ENCODE data around the gene SFT2D2. TPM values are rescaled to one million over a fixed set of nuclear protein-coding genes. Genes with fewer than 3 reads are reported as not detected.
"Not testable (repeated sequence)": the region's sequence is repeated elsewhere in the genome, so short reads cannot be mapped to it uniquely, and the experiment has no call there.

Gene SFT2D2
- 42.9 and 52.1 TPM in 2 replicates for total RNA-seq

DNA sequence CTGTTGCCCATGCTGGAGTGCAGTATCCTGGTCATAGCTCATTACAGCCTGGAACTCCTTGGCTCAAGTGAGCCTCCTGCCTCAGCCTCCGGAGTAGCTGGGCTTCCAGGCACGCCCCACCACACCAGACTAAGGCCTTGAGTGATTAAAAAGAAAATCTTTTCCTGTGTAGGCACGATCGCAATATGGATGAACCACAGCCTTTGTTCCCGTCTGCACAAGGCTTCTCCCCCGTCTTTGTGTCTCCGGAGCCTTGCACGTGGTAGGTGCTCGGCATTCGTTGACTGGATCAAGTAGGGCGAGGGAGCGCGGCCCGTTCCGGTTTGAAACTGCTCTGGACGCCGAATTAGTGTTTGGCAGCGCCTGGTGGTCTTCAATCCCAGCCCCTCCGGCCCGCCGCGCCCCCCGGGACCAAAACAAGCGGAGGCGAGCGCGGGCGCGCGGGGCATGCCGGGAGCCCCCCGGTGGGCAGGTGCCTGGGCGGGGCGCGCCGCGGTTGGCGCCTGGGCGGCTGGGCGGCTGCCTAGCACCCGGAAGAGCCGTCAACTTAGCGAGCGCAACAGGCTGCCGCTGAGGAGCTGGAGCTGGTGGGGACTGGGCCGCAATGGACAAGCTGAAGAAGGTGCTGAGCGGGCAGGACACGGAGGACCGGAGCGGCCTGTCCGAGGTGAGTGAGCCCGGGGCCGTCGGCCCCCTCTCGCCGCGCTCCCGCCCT lies at the start of gene SFT2D2:
Gene SFT2D2 (plus strand): TSS at position 529 of the 715 bp plus-strand sequence. CDS start 76 bp downstream, at position 605.
- no peak for DNase-seq (ENCODE audit: extremely low read depth, low read depth, low spot score)

DNA sequence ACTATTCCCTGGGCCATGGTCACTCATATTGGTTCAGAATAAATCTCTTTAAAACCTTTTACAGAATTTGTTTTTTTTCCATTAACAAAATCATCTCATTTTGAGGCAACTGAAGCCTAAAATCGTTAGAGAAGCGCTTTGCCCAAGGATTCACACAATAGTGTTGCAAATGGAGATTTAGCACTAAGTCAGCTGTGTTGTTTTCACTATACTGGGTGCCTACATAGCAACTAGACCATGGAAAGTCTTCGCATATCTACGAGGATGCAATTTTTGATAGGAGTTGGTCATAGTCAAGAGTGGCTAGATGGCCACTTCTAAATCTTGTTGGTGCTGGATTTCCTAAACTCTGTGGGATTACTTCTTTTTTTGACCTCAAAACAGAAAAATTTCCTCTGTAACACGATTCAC lies 47.6 kb upstream of the SFT2D2 start:
- DNase-seq (ENCODE audit: extremely low read depth, low read depth, low spot score) = no peak

DNA sequence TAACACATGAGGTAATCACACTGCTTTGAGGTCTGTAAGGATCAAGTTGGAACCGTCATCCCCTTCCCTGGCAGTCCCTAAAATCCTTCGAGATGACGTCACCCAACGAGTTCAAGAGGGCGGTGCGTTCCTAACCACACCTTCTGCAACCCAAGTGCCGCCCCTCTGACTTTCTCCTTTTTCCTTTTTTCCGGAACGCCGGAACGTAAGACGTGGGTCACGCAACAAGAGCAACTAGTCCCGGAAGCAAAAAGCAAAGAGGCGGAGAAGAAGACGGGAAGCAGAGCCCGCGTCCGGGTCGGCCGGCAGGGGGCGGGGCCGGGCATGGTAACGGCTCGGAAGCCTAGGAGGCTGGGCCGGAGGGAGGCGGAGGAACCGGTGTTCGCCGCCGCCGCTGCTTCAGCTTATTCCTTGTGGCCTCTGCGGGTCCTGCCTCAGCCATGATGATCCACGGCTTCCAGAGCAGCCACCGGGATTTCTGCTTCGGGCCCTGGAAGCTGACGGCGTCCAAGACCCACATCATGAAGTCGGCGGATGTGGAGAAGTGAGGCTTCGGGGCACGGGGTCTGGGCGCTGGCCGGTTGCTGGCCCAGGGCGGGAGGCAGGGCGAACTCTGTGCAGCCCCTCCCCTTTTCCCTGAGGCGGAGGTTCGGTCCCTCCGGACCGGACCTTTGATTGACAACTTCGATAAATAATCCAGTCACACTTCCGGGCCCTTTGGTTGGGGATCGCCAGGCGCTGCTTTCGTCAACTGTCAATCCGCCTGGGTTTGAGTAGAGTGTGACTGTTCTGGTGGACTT lies 47.0 kb upstream of the SFT2D2 start, which contains the start of gene TIPRL:
Gene TIPRL (plus strand): TSS at position 325 of the 800 bp plus-strand sequence. CDS start 116 bp downstream, at position 441.
- peak; percentile 93 for DNase-seq (ENCODE audit: extremely low read depth, low read depth, low spot score)

DNA sequence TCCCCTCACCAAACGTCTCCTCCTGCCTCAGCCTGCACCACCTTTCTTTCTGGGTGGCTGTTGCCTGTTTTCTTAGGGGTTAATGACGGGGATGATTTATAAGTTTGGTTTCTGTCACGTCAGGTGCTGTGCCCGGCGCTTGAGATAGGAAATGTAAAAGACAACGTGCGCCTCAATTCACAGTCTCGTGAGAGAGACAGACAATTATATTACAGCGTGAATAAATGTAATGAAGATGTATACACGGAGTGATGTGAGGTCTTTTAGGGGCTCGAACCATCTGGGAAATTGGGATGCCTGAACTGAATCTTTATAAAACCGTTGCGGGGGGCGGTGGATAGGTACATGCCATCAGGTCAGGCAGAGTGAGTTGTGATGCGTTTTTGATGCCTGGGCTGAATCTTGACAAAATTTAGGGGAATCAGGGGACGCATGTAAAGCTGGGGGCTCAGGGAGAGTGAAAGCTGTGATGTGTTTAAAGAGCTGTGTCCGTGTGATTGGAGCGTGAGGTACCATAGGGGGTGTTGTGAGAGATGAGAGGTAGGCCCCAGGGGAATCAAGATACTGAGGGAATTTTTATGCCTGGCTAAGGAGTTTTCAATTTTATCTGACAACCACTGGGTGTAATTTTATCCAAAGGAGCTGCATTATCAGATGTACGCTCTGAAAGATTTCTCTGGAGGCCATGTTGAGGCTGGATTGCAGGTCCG lies 46.2 kb upstream of the SFT2D2 start:
- no peak for DNase-seq (ENCODE audit: extremely low read depth, low read depth, low spot score)

DNA sequence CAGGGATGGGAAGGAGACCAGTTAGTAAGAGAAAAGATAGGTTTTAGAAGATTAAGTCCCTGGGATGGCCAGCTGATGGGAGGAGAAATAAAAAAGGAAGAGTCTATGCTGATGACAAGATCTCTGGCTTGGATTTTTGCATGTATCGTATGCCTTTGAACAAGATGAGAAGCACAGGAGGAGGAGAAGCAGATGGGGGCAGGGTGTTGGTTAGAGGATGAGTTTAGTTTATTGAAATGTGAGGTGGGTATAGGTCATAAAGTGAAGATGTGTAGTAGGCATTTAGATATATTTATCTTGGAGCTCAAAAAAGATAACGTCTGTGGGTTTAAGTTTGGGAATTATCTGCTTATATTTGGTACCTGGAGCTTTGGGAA lies 45.7 kb upstream of the SFT2D2 start:
- no peak for DNase-seq (ENCODE audit: extremely low read depth, low read depth, low spot score)

DNA sequence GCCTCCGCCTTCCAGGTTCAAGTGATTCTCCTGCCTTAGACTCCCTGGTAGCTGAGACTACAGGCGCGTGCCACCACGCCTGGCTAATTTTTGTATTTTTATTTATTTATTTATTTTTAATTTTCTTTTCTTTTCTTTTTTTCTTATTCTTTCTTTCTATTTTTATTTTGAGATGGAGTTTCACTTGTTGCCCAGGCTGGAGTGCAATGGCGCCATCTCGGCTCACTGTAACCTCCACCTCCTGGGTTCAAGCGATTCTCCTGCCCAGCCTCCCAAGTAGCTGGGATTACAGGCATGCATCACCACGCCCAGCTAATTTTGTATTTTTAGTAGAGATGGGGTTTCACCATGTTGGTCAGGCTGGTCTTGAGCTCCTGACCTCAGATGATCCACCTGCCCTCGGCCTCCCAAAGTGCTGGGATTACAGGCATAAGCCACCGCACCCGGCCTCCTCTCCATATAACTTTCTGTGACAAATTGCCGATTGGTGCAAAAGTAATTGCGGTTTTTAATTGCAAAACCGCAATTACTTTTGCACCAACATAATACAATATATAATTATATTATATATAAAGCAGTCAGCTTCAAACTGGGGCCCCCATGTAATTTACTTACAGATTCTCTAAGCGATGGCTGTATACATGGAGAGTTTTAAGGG lies 44.6 kb upstream of the SFT2D2 start:
- not testable (repeated sequence) for DNase-seq (ENCODE audit: extremely low read depth, low read depth, low spot score)

DNA sequence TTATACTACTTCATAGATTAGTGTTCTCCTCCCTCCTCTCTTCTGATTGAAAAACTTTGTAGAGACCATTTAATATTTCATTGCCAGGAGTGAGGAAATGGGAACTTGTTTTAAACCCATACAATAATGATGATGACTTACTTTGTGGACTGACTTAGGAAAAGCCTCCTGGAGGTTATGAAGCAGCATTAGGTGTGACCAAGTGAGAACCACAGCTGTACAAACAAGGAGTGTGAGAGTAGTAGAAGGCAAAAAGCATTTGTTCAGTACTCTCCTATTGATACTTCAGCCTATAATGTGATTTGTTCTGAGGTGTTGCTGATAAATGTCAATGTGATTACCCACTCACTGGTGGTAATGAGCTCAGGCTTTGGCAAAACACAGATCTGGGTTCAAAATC lies 38.6 kb upstream of the SFT2D2 start:
- no peak for DNase-seq (ENCODE audit: extremely low read depth, low read depth, low spot score)

DNA sequence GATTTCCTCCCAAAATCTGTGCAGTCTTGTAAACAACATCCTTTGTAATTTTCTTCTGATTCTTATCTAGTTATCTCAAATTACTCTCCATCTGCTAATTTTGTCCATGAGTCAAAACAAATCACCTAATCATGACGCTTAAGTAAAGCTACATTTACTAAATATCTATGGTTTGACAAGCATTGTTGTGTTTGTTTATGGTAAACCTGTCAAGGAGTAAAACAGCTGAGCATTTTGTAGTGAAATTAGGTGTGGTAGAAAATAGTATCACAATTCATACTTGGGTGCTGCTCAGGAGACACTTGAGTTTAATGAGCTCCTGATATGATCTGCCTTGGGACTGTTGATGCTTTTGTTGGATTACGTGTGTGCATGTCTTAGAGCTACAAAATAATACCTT lies 35.4 kb upstream of the SFT2D2 start:
- no peak for DNase-seq (ENCODE audit: extremely low read depth, low read depth, low spot score)

DNA sequence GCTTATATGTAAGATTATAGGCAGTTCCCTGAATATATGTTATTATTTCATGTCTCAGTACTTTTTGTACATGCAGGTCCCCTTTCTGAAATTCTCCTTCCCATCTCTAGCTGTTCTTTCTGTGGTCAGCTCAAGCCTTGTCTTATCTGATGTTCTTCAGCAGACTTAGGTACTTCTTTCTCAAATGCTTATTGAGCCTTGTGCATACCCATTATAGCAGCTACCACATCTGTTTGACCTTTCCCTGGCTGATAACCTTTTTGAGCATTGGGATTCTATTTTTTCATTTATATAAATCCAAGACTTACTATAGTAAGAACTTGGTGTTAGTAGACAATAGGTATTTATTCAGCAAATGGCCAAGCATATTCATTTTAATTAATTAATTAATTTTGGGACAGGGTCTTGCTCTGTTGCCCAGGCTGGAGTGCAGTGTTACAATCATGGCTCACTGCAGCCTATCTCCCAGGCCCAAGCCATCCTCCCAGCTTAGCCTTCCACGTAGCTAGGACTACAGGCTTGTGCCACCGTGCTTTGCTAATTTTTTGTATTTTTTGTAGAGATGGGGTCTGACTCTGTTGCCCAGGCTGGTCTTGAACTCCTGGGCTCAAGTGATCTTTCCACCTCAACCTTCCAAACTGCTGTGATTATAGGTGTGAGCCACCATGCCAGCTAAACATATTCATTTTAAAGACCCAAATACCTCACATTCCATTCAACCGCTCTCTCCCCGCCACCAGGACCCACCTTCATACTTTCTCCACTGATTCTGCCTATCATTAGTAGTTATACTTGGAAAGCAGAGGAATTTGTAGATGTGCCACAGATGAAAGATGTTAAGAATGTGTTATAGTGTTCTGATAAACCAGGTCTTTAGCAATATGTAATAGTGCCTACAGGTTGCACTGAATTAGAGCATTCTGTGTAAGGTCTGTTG lies 30.3 kb upstream of the SFT2D2 start:
- no peak for DNase-seq (ENCODE audit: extremely low read depth, low read depth, low spot score)

DNA sequence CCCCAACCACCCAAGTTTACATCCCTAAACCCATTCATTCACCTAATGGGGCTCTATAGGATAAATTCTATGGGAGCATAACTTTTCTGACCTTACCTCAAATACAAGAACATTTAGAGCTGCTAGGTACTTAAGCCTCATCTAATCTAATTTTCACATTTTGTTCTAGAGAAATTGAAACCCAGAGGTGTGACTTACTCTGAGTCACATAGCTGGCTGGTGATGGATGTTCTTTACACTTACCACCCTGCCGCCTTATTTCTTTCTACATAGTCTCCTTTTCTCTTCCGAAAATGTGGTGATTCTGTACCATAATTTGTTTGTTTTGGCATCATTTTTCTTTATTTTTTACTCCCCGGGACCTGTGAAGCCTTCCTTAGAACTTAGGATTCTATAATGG lies 26.7 kb upstream of the SFT2D2 start:
- no peak for DNase-seq (ENCODE audit: extremely low read depth, low read depth, low spot score)

DNA sequence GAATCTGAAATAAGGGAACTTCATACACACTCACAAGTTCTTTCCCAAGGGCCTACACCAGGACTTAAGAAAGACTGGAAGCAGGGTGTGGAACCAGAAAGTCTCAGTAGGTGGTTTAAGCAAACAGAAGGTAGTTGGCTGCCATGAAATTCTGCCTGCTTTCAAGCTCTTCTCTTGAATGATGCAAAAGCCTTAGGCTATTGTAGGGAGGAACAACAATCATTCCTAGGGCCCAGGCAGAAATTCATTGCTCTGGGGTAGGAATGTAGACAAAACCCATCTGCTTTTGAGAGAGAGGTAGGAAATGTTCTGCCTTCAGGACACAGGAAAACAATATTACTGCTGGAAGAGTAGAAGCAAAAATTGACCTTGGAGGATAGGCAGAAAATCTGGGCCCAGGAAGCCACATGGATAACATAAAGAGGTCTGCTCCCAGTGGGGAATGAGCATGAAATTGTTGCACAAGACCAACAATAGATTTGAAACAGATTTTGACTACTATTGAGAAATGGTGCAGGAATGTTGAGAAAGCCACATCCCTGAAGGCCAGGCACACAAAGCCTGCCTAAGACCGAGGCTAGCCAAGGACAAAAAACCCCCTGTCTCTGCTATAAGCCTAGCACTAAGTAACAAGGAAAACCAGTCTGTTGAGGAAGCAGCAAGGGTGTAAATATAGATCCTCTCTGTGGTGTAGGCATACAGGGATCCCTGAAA lies 22.7 kb upstream of the SFT2D2 start:
- no peak for DNase-seq (ENCODE audit: extremely low read depth, low read depth, low spot score)

DNA sequence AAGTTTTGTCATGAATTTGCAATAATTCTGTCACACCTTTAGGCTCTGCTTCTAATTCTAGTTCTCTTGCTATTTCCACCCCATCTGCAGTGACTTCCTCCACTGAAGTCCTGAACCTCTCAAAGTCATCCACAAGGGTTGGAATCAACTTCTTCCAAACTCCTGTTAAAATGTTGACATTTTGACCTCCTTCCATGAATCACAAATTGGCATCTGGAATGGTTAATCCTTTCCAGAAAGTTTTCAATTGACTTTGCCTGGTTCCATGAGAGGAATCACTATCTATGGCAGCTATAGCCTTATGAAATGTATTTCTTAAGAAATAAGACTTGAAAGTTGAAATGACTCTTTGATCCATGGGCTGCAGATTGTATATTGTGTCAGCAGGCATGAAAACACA lies 19.7 kb upstream of the SFT2D2 start:
- DNase-seq (ENCODE audit: extremely low read depth, low read depth, low spot score) = no peak

DNA sequence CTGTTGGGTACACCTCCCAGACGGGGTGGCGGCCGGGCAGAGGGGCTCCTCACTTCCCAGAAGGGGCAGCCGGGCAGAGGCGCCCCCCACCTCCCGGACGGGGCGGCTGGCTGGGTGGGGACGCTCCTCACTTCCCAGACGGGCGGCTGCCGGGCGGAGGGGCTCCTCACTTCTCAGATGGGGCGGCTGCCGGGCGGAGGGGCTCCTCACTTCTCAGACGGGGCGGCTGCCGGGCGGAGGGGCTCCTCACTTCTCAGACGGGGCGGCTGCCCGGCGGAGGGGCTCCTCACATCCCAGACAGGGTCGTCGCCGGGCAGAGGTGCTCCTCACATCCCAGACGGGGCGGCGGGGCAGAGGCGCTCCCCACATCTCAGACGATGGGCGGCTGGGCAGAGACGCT lies 18.1 kb upstream of the SFT2D2 start:
- not testable (repeated sequence) for DNase-seq (ENCODE audit: extremely low read depth, low read depth, low spot score)

DNA sequence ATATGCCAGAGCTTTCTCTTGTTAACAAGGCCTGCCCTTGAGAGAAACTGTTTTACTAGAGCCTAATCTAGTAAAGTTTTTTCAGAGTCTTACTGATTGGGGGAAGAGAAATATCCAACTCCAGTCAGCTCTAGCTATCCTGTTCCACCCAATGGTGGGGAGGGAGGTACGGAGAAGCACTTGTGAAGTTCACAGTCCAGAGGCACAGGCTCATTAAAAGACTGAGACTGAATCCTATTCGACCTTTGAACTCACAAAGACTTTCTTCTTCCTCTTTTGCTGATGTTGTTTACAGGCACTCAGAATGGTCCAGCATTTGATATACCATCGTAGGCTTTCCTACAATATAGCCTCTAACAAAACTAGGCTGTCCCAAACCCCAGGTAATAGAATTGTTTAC lies 15.5 kb upstream of the SFT2D2 start:
- DNase-seq (ENCODE audit: extremely low read depth, low read depth, low spot score) = no peak

DNA sequence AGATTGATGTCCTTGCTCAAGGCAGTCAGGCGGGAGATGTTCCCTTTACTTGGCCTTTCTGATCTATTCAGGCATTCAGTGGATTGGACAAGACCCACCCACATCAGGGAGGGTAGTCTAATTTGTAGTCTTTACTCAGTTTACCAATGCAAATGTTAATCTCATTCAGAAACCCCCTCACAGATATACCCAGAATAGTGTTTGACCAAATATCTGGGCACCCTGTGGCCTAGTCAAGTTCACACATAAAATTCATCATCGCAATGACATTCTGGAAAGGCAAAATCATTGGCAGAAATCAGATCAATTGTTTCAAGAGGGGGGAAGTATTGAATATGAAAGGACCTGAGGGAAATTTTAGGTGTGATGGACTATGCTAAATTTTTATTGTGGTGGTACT lies 12.5 kb upstream of the SFT2D2 start:
- DNase-seq (ENCODE audit: extremely low read depth, low read depth, low spot score) = no peak

DNA sequence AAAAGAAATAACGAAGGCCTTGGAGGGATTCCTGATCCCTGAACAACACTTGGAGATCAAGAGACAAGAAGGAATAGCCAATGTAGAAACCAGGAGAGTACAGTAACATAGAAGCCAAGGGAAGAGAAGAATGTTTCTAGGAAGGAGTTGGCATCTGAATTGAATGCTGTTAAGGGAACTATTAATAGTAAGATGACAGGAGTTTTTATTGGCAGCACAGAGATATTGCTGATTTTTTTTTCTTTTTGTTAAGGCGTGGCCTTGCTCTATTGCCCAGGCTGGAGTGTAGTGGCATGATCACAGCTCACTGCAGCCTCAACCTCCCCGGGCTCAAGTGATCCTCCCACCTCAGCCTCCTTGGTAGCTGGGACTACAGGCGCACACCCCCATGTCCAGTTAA lies 9.6 kb upstream of the SFT2D2 start:
- no peak for DNase-seq (ENCODE audit: extremely low read depth, low read depth, low spot score)

DNA sequence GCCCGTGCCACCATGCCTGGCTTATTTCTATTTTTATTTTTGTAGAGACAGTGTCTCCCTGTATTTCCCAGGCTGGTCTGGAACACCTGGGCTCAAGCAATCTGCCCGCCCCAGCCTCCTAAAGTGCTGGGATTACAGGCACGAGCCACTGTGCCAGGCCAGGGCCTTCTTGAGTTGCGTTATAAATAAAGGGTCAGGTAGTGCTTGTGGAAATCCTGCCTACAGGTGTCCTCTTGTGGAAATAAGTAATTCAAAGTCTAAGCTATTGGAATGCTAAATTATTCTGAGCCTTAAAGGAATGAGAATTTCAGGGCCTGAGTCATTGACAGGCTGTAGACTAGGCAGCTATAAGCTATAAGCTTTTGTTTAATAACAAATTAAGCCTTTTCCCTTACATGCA lies 8.1 kb upstream of the SFT2D2 start:
- DNase-seq (ENCODE audit: extremely low read depth, low read depth, low spot score) = no peak

DNA sequence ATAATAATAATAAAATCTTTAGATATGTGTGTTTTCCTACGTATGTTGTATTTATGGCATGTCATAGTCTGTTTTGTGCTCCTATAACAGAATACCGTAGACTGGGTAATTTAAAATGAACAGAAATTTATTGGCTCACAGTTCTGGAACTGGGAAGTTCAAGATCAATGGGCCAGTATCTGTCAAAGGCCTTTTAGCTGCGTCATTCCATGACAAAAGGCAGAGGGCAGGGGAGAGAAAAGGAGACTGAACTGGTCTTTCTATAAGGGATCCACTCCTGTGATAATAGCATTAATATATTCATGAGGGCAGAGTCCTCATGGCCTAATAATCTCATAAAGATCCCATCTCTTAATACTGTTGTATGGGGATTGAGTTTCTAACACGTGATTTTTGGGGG lies 7.1 kb upstream of the SFT2D2 start:
- DNase-seq (ENCODE audit: extremely low read depth, low read depth, low spot score) = no peak

DNA sequence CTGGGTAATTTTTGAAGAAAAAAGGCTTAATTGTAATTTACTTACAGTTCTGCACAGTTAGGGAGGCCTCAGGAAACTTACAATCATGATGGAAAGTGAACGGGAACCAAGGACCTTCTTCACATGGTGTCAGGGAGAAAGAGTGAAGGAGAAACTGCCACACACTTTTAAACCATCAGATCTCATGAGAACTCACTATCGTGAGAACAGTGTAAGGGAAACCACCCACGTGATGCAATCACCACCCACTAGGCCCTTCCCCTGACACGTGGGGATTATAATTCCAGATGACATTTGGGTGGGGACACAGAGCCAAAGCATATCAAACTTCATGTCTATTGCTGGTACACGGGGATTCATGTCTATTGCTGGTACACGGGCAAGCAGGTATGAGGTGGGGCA lies 5.3 kb upstream of the SFT2D2 start:
- no peak for DNase-seq (ENCODE audit: extremely low read depth, low read depth, low spot score)

All from glomerular endothelial cell (primary cell).